Esophagus (tissue), 2 donors: ENCODE results near the gene ADPRHL1. TPM values are rescaled to one million over a fixed set of nuclear protein-coding genes. Genes with fewer than 3 reads are reported as not detected.
"Not testable (repeated sequence)": the region's sequence is repeated elsewhere in the genome, so short reads cannot be mapped to it uniquely, and the experiment has no call there.

Experiments
- H3K27ac ChIP-seq, 2 donors: one replicate each; pipeline ENCODE4 v1.5.1; 2013; ENCODE audit warnings: low read depth in 2 of 2, mild to moderate bottlenecking in 2 of 2, inconsistent platforms in 1 of 2, low read length in 1 of 2, moderate library complexity in 1 of 2
- H3K27me3 ChIP-seq, 2 donors: one replicate each; pipeline ENCODE4 v1.6.1; 2013; ENCODE audit warnings: low read length in 2 of 2, control low read depth in 1 of 2, mild to moderate bottlenecking in 1 of 2; ENCODE audit not compliant: insufficient read depth in 2 of 2, control insufficient read depth in 1 of 2
- H3K36me3 ChIP-seq, 2 donors: one replicate each; pipeline ENCODE4 v1.6.1; 2013; ENCODE audit warnings: low read length in 1 of 2; ENCODE audit not compliant: control insufficient read depth in 2 of 2, insufficient read depth in 2 of 2
- H3K4me1 ChIP-seq, 2 donors: one replicate each; pipeline ENCODE4 v1.6.1; 2013; ENCODE audit warnings: low read length in 1 of 2; ENCODE audit not compliant: control insufficient read depth in 2 of 2, insufficient read depth in 2 of 2
- H3K4me3 ChIP-seq, 2 donors: one replicate each; pipeline ENCODE4 v1.5.1; 2013; ENCODE audit warnings: low read length in 2 of 2, mild to moderate bottlenecking in 2 of 2, low read depth in 1 of 2, moderate library complexity in 1 of 2
- H3K9me3 ChIP-seq, 2 donors: one replicate each; pipeline ENCODE4 v1.6.1; 2013; ENCODE audit warnings: mild to moderate bottlenecking in 2 of 2, low read depth in 1 of 2, low read length in 1 of 2, moderate library complexity in 1 of 2; ENCODE audit not compliant: control insufficient read depth in 2 of 2, insufficient read depth in 1 of 2
- WGBS, 2 donors: extraction: QIAGEN DNeasy Blood & Tissue Kit; methylation state at CpG; one replicate each; pipeline ENCODE4 v1.1.7; 2013; 5-methylcytosine and 5-hydroxymethylcytosine counted together
- polyA plus RNA-seq, 2 donors: library from polyadenylated mRNA; stranded (reverse); fragments of 200-250 nt; gene quantifications; one replicate each; pipeline ENCODE4 v1.2.3, GENCODE V29; 2013
- donor health status: healthy with polysubstance abuse.
- donor health status: Bipolar disorder and iron deficiency.

ADPRHL1 gene
- polyA plus RNA-seq, 2 donors, result 0.51 to 0.89 TPM

- Histone ChIP-seq H3K27ac (no peak overlapping the region), H3K4me1 (peaks cover 0 to 5% of the 10 kb centered on the region in 2 donors), H3K27me3 (no peaks in the 10 kb centered on the region), H3K4me3 (no peak overlapping the region), H3K9me3 (no peaks in the 10 kb centered on the region), H3K36me3 (peaks cover 13 to 40% of the 10 kb centered on the region in 2 donors)
- WGBS, 2 donors, result 93 to 95% methylated on average over 14 of the region's 14 CpGs
Measured at GRCh38 chr13:113460064-113460555, 6.8 kb upstream of the ADPRHL1 start.

GRCh38 chr13:113458253-113459065 lies 5.2 kb upstream of the ADPRHL1 start:
- peaks cover 13 to 40% of the 10 kb centered on the region in 2 donors for H3K36me3 ChIP-seq
- no peak overlapping the region for H3K27ac ChIP-seq
- H3K9me3 ChIP-seq, result no peaks in the 10 kb centered on the region
- peaks cover 0 to 5% of the 10 kb centered on the region in 2 donors for H3K4me1 ChIP-seq
- no peak overlapping the region for H3K4me3 ChIP-seq
- 75 to 76% methylated on average over 23 of the region's 23 CpGs for WGBS, 2 donors
- no peaks in the 10 kb centered on the region for H3K27me3 ChIP-seq

GRCh38 chr13:113457510-113457909 lies 4.2 kb upstream of the ADPRHL1 start:
- Histone ChIP-seq H3K27me3 (no peaks in the 10 kb centered on the region), H3K36me3 (peaks cover 13 to 40% of the 10 kb centered on the region in 2 donors), H3K4me1 (peaks cover 0 to 5% of the 10 kb centered on the region in 2 donors), H3K9me3 (no peaks in the 10 kb centered on the region), H3K27ac (no peak overlapping the region), H3K4me3 (no peak overlapping the region)
- WGBS, 2 donors, result 92 to 93% methylated on average over 27 of the region's 27 CpGs

- Histone ChIP-seq H3K9me3 (no peaks in the 10 kb centered on the region), H3K27me3 (no peaks in the 10 kb centered on the region), H3K27ac (no peak overlapping the region), H3K36me3 (peaks cover 13 to 37% of the 10 kb centered on the region in 2 donors), H3K4me3 (no peak overlapping the region), H3K4me1 (peaks cover 0 to 5% of the 10 kb centered on the region in 2 donors)
- 94 to 96% methylated on average over 16 of the region's 16 CpGs for WGBS, 2 donors
Measured at GRCh38 chr13:113456116-113456702, 2.9 kb upstream of the ADPRHL1 start.

- Histone ChIP-seq H3K4me3 (no peak overlapping the region), H3K27me3 (no peaks in the 10 kb centered on the region), H3K4me1 (peaks cover 0 to 3% of the 10 kb centered on the region in 2 donors), H3K9me3 (no peaks in the 10 kb centered on the region), H3K36me3 (peaks cover 13 to 32% of the 10 kb centered on the region in 2 donors), H3K27ac (no peak overlapping the region)
- 81 to 92% methylated on average over 18 of the region's 18 CpGs for WGBS, 2 donors
Measured at GRCh38 chr13:113455384-113455783, 2.1 kb upstream of the ADPRHL1 start.

DNA sequence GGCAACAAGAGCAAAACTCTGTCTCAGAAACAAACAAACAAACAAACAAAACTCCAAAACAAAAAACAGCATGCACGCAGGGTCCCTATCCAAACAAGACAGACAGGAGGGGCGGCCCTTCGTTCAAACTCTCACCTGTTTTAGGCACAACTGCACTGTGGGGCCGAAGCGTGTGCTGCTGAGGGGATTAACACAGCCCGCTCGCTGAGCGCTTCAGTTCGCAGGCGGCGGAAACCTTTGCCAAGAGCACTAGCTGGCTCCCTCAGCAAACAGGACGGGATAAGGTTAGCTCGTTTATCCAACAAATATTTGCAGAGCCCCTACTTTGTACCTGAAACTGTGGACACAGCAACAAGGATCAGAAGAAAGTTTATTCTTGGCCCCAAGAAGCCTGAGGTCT lies 1.6 kb upstream of the ADPRHL1 start:
- Histone ChIP-seq H3K9me3 (no peaks in the 10 kb centered on the region), H3K27ac (no peak overlapping the region), H3K4me1 (peaks cover 0 to 4% of the 10 kb centered on the region in 2 donors), H3K36me3 (peaks cover 10 to 28% of the 10 kb centered on the region in 2 donors), H3K4me3 (no peak overlapping the region), H3K27me3 (no peaks in the 10 kb centered on the region)
- 86 to 96% methylated on average over 13 of the region's 13 CpGs for WGBS, 2 donors

- H3K27me3 ChIP-seq, result no peaks in the 10 kb centered on the region
- H3K4me1 ChIP-seq, result peaks cover 0 to 12% of the 10 kb centered on the region in 2 donors
- no peaks in the 10 kb centered on the region for H3K9me3 ChIP-seq
- H3K36me3 ChIP-seq, result peaks cover 5 to 19% of the 10 kb centered on the region in 2 donors
- 66 to 71% methylated on average over 4 of the region's 4 CpGs for WGBS, 2 donors
- H3K27ac ChIP-seq, result no peak overlapping the region
- no peak overlapping the region for H3K4me3 ChIP-seq
Measured at GRCh38 chr13:113452466-113452865, 822 bp downstream of the ADPRHL1 start.

GRCh38 chr13:113451951-113452421 lies 1.3 kb downstream of the ADPRHL1 start:
- Histone ChIP-seq H3K27ac (no peak overlapping the region), H3K36me3 (peaks cover 5 to 16% of the 10 kb centered on the region in 2 donors), H3K27me3 (no peaks in the 10 kb centered on the region), H3K9me3 (peaks cover 0 to 2% of the 10 kb centered on the region in 2 donors), H3K4me1 (peaks cover 0 to 12% of the 10 kb centered on the region in 2 donors), H3K4me3 (no peak overlapping the region)
- WGBS, 2 donors, result 87 to 88% methylated on average over 24 of the region's 24 CpGs

GRCh38 chr13:113450861-113451620 lies 2.2 kb downstream of the ADPRHL1 start:
- H3K9me3 ChIP-seq, H3K27ac ChIP-seq, H3K36me3 ChIP-seq, H3K27me3 ChIP-seq, H3K4me3 ChIP-seq: not testable (repeated sequence)
- 66 to 74% methylated on average over 18 of the region's 19 CpGs for WGBS, 2 donors
- H3K4me1 ChIP-seq, result peaks cover 0 to 11% of the 10 kb centered on the region in 2 donors
